ENCODE measurements around the gene ACVR1. TPM values are rescaled to one million over a fixed set of nuclear protein-coding genes. Genes with fewer than 3 reads are reported as not detected.

Gene ACVR1
- polyA plus RNA-seq, 1 experiment = 50.6 TPM

GRCh38 chr2:157751462-157752058, 124.6 kb downstream of the ACVR1 start:
- ChIA-PET POLR2A (no interaction called here), CTCF (no interaction called here)
- no peaks in the 10 kb centered on the region for H3K9me3 ChIP-seq (ENCODE audit: control insufficient read depth, insufficient read depth, low read length)
- no peak for DNase-seq (ENCODE audit: low read depth, low spot score)
- H3K27me3 ChIP-seq (ENCODE audit: control insufficient read depth, insufficient read depth, low read length) = no peaks in the 10 kb centered on the region
- no peak overlapping the region for H3K27ac ChIP-seq (ENCODE audit: low read depth, low read length)
- no peak overlapping the region for H3K4me3 ChIP-seq (ENCODE audit: low read depth, low read length)
- no peak for TF ChIP-seq CTCF (IDR thresholded peaks at IDR 0.05; ENCODE audit: low read depth, low read length)

- Histone ChIP-seq H3K4me3 (ENCODE audit: low read depth, low read length) (no peak overlapping the region), H3K27ac (ENCODE audit: low read depth, low read length) (no peak overlapping the region), H3K9me3 (ENCODE audit: control insufficient read depth, insufficient read depth, low read length) (no peaks in the 10 kb centered on the region), H3K27me3 (ENCODE audit: control insufficient read depth, insufficient read depth, low read length) (no peaks in the 10 kb centered on the region)
- ChIA-PET CTCF (interaction anchor here (0.6 kb wide), 1 partner anchor 275 kb away, joined by 3 read pairs; no protein-coding TSS in a partner anchor), POLR2A (no interaction called here)
- no peak for DNase-seq (ENCODE audit: low read depth, low spot score)
- no peak for TF ChIP-seq CTCF (IDR thresholded peaks at IDR 0.05; ENCODE audit: low read depth, low read length)
These were observed 126.4 kb downstream of the ACVR1 start for GRCh38 chr2:157749684-157750083.

- DNase-seq (ENCODE audit: low read depth, low spot score) = no peak
- CTCF ChIA-PET = interaction anchor here (0.6 to 1.7 kb wide), 6 partner anchors 17 to 264 kb away, joined by 3 to 7 read pairs (median 4); no protein-coding TSS in a partner anchor
- POLR2A ChIA-PET = interaction anchor here (0.8 kb wide), 1 partner anchor 128 kb away, joined by 6 read pairs; the partner anchor contains the start of gene ACVR1
- Histone ChIP-seq H3K4me3 (ENCODE audit: low read depth, low read length) (no peak overlapping the region), H3K27me3 (ENCODE audit: control insufficient read depth, insufficient read depth, low read length) (no peaks in the 10 kb centered on the region), H3K27ac (ENCODE audit: low read depth, low read length) (peak overlapping the region; percentile 34), H3K9me3 (ENCODE audit: control insufficient read depth, insufficient read depth, low read length) (no peaks in the 10 kb centered on the region)
- no peak for TF ChIP-seq CTCF (IDR thresholded peaks at IDR 0.05; ENCODE audit: low read depth, low read length)
These were observed 127.6 kb downstream of the ACVR1 start for GRCh38 chr2:157748371-157749142.

GRCh38 chr2:157747695-157748370, 128.3 kb downstream of the ACVR1 start:
- ChIA-PET CTCF (interaction anchor here (0.6 to 1.7 kb wide), 6 partner anchors 16 to 265 kb away, joined by 3 to 7 read pairs (median 4); no protein-coding TSS in a partner anchor), POLR2A (interaction anchor here (0.8 kb wide), 1 partner anchor 128 kb away, joined by 6 read pairs; the partner anchor contains the start of gene ACVR1)
- TF ChIP-seq CTCF (IDR thresholded peaks at IDR 0.05; ENCODE audit: low read depth, low read length) = no peak
- no peak overlapping the region for H3K4me3 ChIP-seq (ENCODE audit: low read depth, low read length)
- H3K27me3 ChIP-seq (ENCODE audit: control insufficient read depth, insufficient read depth, low read length) = no peaks in the 10 kb centered on the region
- H3K9me3 ChIP-seq (ENCODE audit: control insufficient read depth, insufficient read depth, low read length) = no peaks in the 10 kb centered on the region
- no peak overlapping the region for H3K27ac ChIP-seq (ENCODE audit: low read depth, low read length)
- DNase-seq (ENCODE audit: low read depth, low spot score) = peak; percentile 55

All from AG04450 (cell line).